Thyroid gland (tissue), 4 donors: ENCODE results near the gene PCDH1. TPM values are rescaled to one million over a fixed set of nuclear protein-coding genes. Genes with fewer than 3 reads are reported as not detected.

Source experiments
- DNase-seq, 2 donors: peaks; one replicate each; pipeline ENCODE4 v3.0.0-alpha.2; 2019
- H3K27ac ChIP-seq, 3 donors: fragments of 200-600 bp; sonication (generic); 1 replicate in 2 of 3; 2 replicates in 1 of 3; pipeline ENCODE4 v1.5.1; 2016 to 2019; ENCODE audit warnings: mild to moderate bottlenecking in 1 of 3, moderate library complexity in 1 of 3
- H3K27me3 ChIP-seq: fragments of 200-600 bp; sonication (generic); one replicate; pipeline ENCODE4 v1.5.1; 2019
- H3K36me3 ChIP-seq, 2 donors: fragments of 200-600 bp; sonication (generic); one replicate each; pipeline ENCODE4 v1.5.1; 2016 to 2019
- H3K4me1 ChIP-seq, 2 donors: fragments of 200-600 bp; sonication (generic); one replicate each; pipeline ENCODE4 v1.5.1; 2017 to 2019
- H3K4me3 ChIP-seq, 3 donors: fragments of 200-600 bp; sonication (generic); replicated peaks in 1 of 3; 1 replicate in 2 of 3; 2 replicates in 1 of 3; pipeline ENCODE4 v1.5.1; 2016; ENCODE audit warnings: mild to moderate bottlenecking in 1 of 3
- H3K9me3 ChIP-seq: fragments of 200-600 bp; sonication (generic); one replicate; pipeline ENCODE4 v1.5.1; 2017
- POLR2A ChIP-seq, 2 donors: fragments of 450-650 bp; IDR thresholded peaks; one replicate each; pipeline ENCODE4 v1.6.1; 2017; ENCODE audit warnings: antibody characterized with exemption in 2 of 2, mild to moderate bottlenecking in 2 of 2, moderate library complexity in 1 of 2
- WGBS, 2 donors: methylation state at CpG; one replicate each; pipeline ENCODE4 v1.1.5; 2017; 5-methylcytosine and 5-hydroxymethylcytosine counted together
- intact Hi-C: fragments of 100-400 bp; cut with DNase I; formaldehyde crosslinking; loops from one replicate; pipeline ENCODE4 v1.15.1; 2023
- total RNA-seq, 4 donors: library from RNA; depleted of rRNA; stranded (reverse); fragments of >200 nt; gene quantifications; one replicate each; pipeline ENCODE4 v1.2.3, GENCODE V29; 2016
- TF ChIP-seq, protein P1 (sequence below), 6 experiments: fragments of 200-600 bp in 3 of 6; fragments of 450-650 bp in 3 of 6; sonication (generic) in 3 of 6; IDR thresholded peaks; one replicate each; pipeline ENCODE4 v1.5.1; 2016 to 2019; ENCODE audit warnings: antibody characterized with exemption in 6 of 6, mild to moderate bottlenecking in 2 of 6, inconsistent platforms in 1 of 6, moderate library complexity in 1 of 6

PCDH1 gene
- total RNA-seq, 4 donors from 2014 or later = 23.4 to 76.2 (median 37.5) TPM

- intact Hi-C loops = no loop called here
- peaks cover 12% of the 10 kb centered on the region in 2 donors for H3K4me1 ChIP-seq
- H3K9me3 ChIP-seq = no peaks in the 10 kb centered on the region
- no peak overlapping the region for H3K4me3 ChIP-seq
- no peaks in the 10 kb centered on the region for H3K36me3 ChIP-seq
- H3K27me3 ChIP-seq = no peaks in the 10 kb centered on the region
- no peak for TF ChIP-seq POLR2A (IDR thresholded peaks at IDR 0.05)
- TF ChIP-seq, protein P1, sequence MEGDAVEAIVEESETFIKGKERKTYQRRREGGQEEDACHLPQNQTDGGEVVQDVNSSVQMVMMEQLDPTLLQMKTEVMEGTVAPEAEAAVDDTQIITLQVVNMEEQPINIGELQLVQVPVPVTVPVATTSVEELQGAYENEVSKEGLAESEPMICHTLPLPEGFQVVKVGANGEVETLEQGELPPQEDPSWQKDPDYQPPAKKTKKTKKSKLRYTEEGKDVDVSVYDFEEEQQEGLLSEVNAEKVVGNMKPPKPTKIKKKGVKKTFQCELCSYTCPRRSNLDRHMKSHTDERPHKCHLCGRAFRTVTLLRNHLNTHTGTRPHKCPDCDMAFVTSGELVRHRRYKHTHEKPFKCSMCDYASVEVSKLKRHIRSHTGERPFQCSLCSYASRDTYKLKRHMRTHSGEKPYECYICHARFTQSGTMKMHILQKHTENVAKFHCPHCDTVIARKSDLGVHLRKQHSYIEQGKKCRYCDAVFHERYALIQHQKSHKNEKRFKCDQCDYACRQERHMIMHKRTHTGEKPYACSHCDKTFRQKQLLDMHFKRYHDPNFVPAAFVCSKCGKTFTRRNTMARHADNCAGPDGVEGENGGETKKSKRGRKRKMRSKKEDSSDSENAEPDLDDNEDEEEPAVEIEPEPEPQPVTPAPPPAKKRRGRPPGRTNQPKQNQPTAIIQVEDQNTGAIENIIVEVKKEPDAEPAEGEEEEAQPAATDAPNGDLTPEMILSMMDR (IDR thresholded peaks at IDR 0.05) = no peak
- H3K27ac ChIP-seq = no peak overlapping the region
- 88 to 94% methylated on average over 8 of the region's 8 CpGs for WGBS, 2 donors
- no peak for DNase-seq
Measured at GRCh38 chr5:141919218-141920119, 41.3 kb upstream of the PCDH1 start.

DNA sequence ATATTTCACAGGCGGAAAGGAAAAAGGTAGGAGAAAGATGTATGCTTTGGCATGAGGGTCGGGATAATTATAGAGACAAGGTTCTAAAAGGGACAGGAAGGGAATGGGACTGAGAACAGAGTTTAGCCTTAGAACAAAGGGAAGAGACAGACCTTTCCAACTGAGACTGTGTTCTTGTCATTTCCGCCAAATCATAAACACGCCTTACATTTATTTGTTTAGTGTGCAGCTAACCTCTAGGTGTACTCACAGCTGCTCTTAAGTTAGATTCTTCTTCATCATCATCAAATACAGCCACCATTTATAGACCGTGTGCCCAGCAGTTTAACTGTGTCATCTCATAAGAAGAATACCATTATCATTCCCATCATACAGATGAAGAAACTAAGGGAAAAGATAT, 39.5 kb upstream of the PCDH1 start:
- 78 to 81% methylated on average over 5 of the region's 5 CpGs for WGBS, 2 donors
- Histone ChIP-seq H3K4me1 (peaks cover 5 to 9% of the 10 kb centered on the region in 2 donors), H3K27me3 (no peaks in the 10 kb centered on the region), H3K36me3 (no peaks in the 10 kb centered on the region), H3K27ac (no peak overlapping the region), H3K4me3 (no peak overlapping the region), H3K9me3 (no peaks in the 10 kb centered on the region)
- no peak for DNase-seq
- TF ChIP-seq POLR2A (IDR thresholded peaks at IDR 0.05) = no peak
- TF ChIP-seq, protein P1 (IDR thresholded peaks at IDR 0.05) = no peak
- intact Hi-C loops = no loop called here

DNA sequence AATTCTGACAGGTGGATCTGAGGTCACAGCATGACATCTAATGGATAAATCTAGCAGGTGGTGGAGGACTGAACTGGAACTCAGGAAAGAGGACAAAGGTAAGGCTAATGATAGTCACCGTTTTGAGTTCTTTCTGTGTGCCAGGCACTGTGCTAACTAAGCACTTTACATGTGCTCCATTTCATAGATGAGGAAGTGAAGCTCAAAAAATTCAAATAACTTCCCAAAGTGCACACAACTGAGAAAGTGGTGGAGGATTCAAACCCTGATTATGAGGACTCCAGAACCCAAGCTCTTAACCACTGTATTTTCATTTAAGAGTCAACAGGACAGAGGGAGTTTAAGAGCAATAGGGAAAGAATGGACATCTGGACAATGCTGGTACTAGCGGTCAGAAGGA, 38.3 kb upstream of the PCDH1 start:
- no peak for DNase-seq
- intact Hi-C loops = no loop called here
- H3K9me3 ChIP-seq = no peaks in the 10 kb centered on the region
- WGBS, 2 donors = 73 to 74% methylated on average over 2 of the region's 2 CpGs
- H3K27me3 ChIP-seq = no peaks in the 10 kb centered on the region
- no peaks in the 10 kb centered on the region for H3K36me3 ChIP-seq
- H3K4me1 ChIP-seq = peaks cover 4 to 7% of the 10 kb centered on the region in 2 donors
- H3K27ac ChIP-seq = no peak overlapping the region
- TF ChIP-seq, protein P1 (IDR thresholded peaks at IDR 0.05) = no peak
- TF ChIP-seq POLR2A (IDR thresholded peaks at IDR 0.05) = no peak
- no peak overlapping the region for H3K4me3 ChIP-seq

DNA sequence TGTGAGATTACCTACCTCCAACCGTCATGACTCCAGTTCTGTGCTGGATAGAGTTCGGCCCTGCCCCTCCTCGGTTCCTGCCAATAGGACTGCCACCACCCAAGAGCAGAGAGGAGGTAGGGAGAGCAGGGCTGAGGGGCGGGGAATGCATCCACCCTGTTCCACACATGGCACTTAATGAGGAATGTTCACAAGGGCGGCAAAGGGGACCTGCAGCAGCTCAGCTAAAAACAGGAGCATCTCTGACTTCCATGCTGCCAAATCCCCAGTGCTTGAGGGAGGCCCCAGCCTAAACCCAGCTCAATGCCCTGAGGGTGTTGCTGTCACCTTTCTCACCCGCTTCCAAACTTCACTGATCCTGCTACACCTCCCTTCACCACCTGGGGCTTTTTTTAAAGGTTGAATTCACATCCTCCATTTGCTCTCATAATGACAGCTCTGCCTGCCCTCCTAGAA, 37.7 kb upstream of the PCDH1 start:
- Histone ChIP-seq H3K36me3 (no peaks in the 10 kb centered on the region), H3K27ac (no peak overlapping the region), H3K4me1 (peaks cover 4 to 7% of the 10 kb centered on the region in 2 donors), H3K4me3 (no peak overlapping the region), H3K9me3 (no peaks in the 10 kb centered on the region), H3K27me3 (no peaks in the 10 kb centered on the region)
- intact Hi-C loops = no loop called here
- no peak for DNase-seq
- no peak for TF ChIP-seq POLR2A (IDR thresholded peaks at IDR 0.05)
- TF ChIP-seq, protein P1 (IDR thresholded peaks at IDR 0.05) = no peak
- WGBS, 2 donors = 71 to 80% methylated on average over 6 of the region's 6 CpGs

GRCh38 chr5:141914797-141915196, 36.6 kb upstream of the PCDH1 start:
- H3K27ac ChIP-seq = no peak overlapping the region
- DNase-seq = no peak
- intact Hi-C loops = no loop called here
- H3K27me3 ChIP-seq = no peaks in the 10 kb centered on the region
- 91 to 93% methylated on average over 3 of the region's 3 CpGs for WGBS, 2 donors
- no peak for TF ChIP-seq POLR2A (IDR thresholded peaks at IDR 0.05)
- TF ChIP-seq, protein P1 (IDR thresholded peaks at IDR 0.05) = no peak
- no peaks in the 10 kb centered on the region for H3K36me3 ChIP-seq
- H3K9me3 ChIP-seq = no peaks in the 10 kb centered on the region
- peaks cover 4 to 7% of the 10 kb centered on the region in 2 donors for H3K4me1 ChIP-seq
- H3K4me3 ChIP-seq = no peak overlapping the region
